HepG2 (cell line): ENCODE measurements around the gene TMEM151A. TPM values are rescaled to one million over a fixed set of nuclear protein-coding genes. Genes with fewer than 3 reads are reported as not detected.

Experiments used
- BCL6 ChIP-seq: IDR thresholded peaks from 2 replicates; pipeline ENCODE4 v1.6.1; 2016; ENCODE audit warnings: missing genetic modification reagents, missing compliant biosample characterization
- BRF2 ChIP-seq: sonication (generic); formaldehyde crosslinking; IDR thresholded peaks from 2 replicates; pipeline ENCODE4 v1.8.1; 2022; ENCODE audit warnings: mild to moderate bottlenecking, missing genetic modification reagents
- EHMT2 ChIP-seq: fragments of 200-600 bp; sonication (generic); IDR thresholded peaks from 2 replicates; pipeline ENCODE4 v1.7.0; 2017; ENCODE audit warnings: antibody characterized with exemption, low read depth, low read length, borderline replicate concordance
- ERF ChIP-seq: IDR thresholded peaks from 2 replicates; pipeline ENCODE4 v1.6.1; 2018; ENCODE audit warnings: missing biosample characterization, missing genetic modification reagents
- GPN1 ChIP-seq: sonication (generic); formaldehyde crosslinking; IDR thresholded peaks from 2 replicates; pipeline ENCODE4 v1.5.1; 2020; ENCODE audit warnings: missing genetic modification reagents, borderline replicate concordance
- HOXD1 ChIP-seq: sonication (generic); formaldehyde crosslinking; IDR thresholded peaks from 2 replicates; pipeline ENCODE4 v1.5.0; 2020; ENCODE audit warnings: missing genetic modification reagents
- IRF9 ChIP-seq: sonication (generic); formaldehyde crosslinking; IDR thresholded peaks from 2 replicates; pipeline ENCODE4 v1.8.0; 2022; ENCODE audit warnings: missing genetic modification reagents, mild to moderate bottlenecking, borderline replicate concordance
- MEIS2 ChIP-seq: sonication (generic); formaldehyde crosslinking; IDR thresholded peaks from 2 replicates; pipeline ENCODE4 v1.9.0; 2021; ENCODE audit warnings: mild to moderate bottlenecking, missing genetic modification reagents
- MZF1 ChIP-seq: sonication (generic); formaldehyde crosslinking; IDR thresholded peaks from 2 replicates; pipeline ENCODE4 v1.8.1; 2023; ENCODE audit warnings: mild to moderate bottlenecking, missing genetic modification reagents, borderline replicate concordance
- TIGD3 ChIP-seq: sonication (generic); formaldehyde crosslinking; IDR thresholded peaks from 2 replicates; pipeline ENCODE4 v1.5.1; 2020; ENCODE audit warnings: mild to moderate bottlenecking, missing genetic modification reagents, borderline replicate concordance
- WIZ ChIP-seq: sonication (generic); formaldehyde crosslinking; IDR thresholded peaks from 2 replicates; pipeline ENCODE4 v1.5.1; 2020; ENCODE audit warnings: mild to moderate bottlenecking, missing genetic modification reagents
- XBP1 ChIP-seq: sonication (generic); formaldehyde crosslinking; IDR thresholded peaks from 2 replicates; pipeline ENCODE4 v1.5.0; 2020; ENCODE audit warnings: missing genetic modification reagents
- ZBTB43 ChIP-seq: sonication (generic); formaldehyde crosslinking; conservative IDR thresholded peaks from 2 replicates; pipeline ENCODE4 v1.4.0; 2020; ENCODE audit warnings: missing genetic modification reagents
- ZNF12 ChIP-seq: sonication (generic); formaldehyde crosslinking; IDR thresholded peaks from 2 replicates; pipeline ENCODE4 v1.5.0; 2020; ENCODE audit warnings: missing genetic modification reagents
- ZNF263 ChIP-seq: sonication (generic); formaldehyde crosslinking; IDR thresholded peaks from 2 replicates; pipeline ENCODE4 v1.4.0; 2020; ENCODE audit warnings: missing genetic modification reagents
- ZNF3 ChIP-seq: IDR thresholded peaks from 2 replicates; pipeline ENCODE4 v1.7.0; 2017; ENCODE audit warnings: inconsistent platforms
- ZNF703 ChIP-seq: sonication (generic); formaldehyde crosslinking; IDR thresholded peaks from 2 replicates; pipeline ENCODE4 v1.5.1; 2020; ENCODE audit warnings: missing genetic modification reagents, mild to moderate bottlenecking, moderate library complexity, borderline replicate concordance
- ZNF792 ChIP-seq: IDR thresholded peaks from 2 replicates; pipeline ENCODE4 v1.6.1; 2016
- polyA plus RNA-seq, 8 experiments: library from polyadenylated mRNA; depleted of rRNA in 3 of 8; stranded (reverse) in 7 of 8; unstranded in 1 of 8; fragments of >200 nt; fragmentation: Illumina TruSeq in 4 of 8; extraction: Trizol in 4 of 8; gene quantifications; 2 replicates each; pipeline versions ENCODE4 v1.2.1 to v1.2.3, GENCODE V29; 2011 to 2016; ENCODE audit warnings: low read depth in 4 of 8, missing spikeins in 1 of 8, mixed read lengths in 1 of 8; ENCODE audit not compliant: insufficient read depth in 1 of 8
- total RNA-seq, 5 experiments: library from RNA; depleted of rRNA; stranded (reverse); fragments of >200 nt; fragmentation: Illumina TruSeq; extraction: Trizol; gene quantifications; 2 replicates each; pipeline ENCODE4 v1.2.3, GENCODE V29; 2016; ENCODE audit warnings: low read depth in 1 of 5
- TF ChIP-seq, protein P1 (sequence below): sonication (generic); formaldehyde crosslinking; IDR thresholded peaks from 2 replicates; pipeline ENCODE4 v1.4.0; 2020; ENCODE audit warnings: missing genetic modification reagents
- TF ChIP-seq, protein P2 (sequence below): sonication (generic); formaldehyde crosslinking; IDR thresholded peaks from 2 replicates; pipeline ENCODE4 v1.5.0; 2020; ENCODE audit warnings: missing genetic modification reagents, mild to moderate bottlenecking, borderline replicate concordance

Gene TMEM151A
- total and polyA plus RNA-seq, 2 of the 13 experiments (the other 11 are each of a cell fraction or from before 2014, with no cell fraction given), result 0.18 to 0.33 TPM

GRCh38 chr11:66289548-66290329 is 2.0 kb upstream of the TMEM151A start (continued):
- TF ChIP-seq TIGD3, result peak; percentile 82; the same call in 1 of the 2 replicates
- 0 out of 2 replicates have a peak, but pooled peaks have one; percentile 60 for TF ChIP-seq ZNF3 (CRISPR knock-in tag)
- TF ChIP-seq, protein P1, sequence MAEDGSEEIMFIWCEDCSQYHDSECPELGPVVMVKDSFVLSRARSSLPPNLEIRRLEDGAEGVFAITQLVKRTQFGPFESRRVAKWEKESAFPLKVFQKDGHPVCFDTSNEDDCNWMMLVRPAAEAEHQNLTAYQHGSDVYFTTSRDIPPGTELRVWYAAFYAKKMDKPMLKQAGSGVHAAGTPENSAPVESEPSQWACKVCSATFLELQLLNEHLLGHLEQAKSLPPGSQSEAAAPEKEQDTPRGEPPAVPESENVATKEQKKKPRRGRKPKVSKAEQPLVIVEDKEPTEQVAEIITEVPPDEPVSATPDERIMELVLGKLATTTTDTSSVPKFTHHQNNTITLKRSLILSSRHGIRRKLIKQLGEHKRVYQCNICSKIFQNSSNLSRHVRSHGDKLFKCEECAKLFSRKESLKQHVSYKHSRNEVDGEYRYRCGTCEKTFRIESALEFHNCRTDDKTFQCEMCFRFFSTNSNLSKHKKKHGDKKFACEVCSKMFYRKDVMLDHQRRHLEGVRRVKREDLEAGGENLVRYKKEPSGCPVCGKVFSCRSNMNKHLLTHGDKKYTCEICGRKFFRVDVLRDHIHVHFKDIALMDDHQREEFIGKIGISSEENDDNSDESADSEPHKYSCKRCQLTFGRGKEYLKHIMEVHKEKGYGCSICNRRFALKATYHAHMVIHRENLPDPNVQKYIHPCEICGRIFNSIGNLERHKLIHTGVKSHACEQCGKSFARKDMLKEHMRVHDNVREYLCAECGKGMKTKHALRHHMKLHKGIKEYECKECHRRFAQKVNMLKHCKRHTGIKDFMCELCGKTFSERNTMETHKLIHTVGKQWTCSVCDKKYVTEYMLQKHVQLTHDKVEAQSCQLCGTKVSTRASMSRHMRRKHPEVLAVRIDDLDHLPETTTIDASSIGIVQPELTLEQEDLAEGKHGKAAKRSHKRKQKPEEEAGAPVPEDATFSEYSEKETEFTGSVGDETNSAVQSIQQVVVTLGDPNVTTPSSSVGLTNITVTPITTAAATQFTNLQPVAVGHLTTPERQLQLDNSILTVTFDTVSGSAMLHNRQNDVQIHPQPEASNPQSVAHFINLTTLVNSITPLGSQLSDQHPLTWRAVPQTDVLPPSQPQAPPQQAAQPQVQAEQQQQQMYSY (CRISPR knock-in tag), result peak; percentile 51; the same call in 1 of the 2 replicates
- TF ChIP-seq WIZ, result peak; percentile 74
- TF ChIP-seq GPN1 (CRISPR knock-in tag), result peak; percentile 90
- TF ChIP-seq, protein P2, sequence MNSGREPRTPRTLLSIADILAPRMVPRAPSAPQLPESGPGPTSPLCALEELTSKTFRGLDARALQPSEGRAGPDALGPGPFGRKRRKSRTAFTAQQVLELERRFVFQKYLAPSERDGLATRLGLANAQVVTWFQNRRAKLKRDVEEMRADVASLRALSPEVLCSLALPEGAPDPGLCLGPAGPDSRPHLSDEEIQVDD (CRISPR knock-in tag), result peak; percentile 72; the same call in 1 of the 2 replicates
- peak; percentile 81 for TF ChIP-seq ZNF12
- TF ChIP-seq MZF1 (CRISPR knock-in tag), result 0 out of 2 replicates have a peak, but pooled peaks have one; percentile 76
- peak; percentile 63; the same call in 1 of the 2 replicates for TF ChIP-seq ZNF703 (CRISPR knock-in tag)
- TF ChIP-seq HOXD1, result no peak
- TF ChIP-seq ZNF263 (CRISPR knock-in tag), result peak; percentile 78
- peak; percentile 78 for TF ChIP-seq ZNF792 (CRISPR knock-in tag)
- TF ChIP-seq ERF (CRISPR knock-in tag), result peak; percentile 48; the same call in 1 of the 2 replicates
- no peak for TF ChIP-seq EHMT2
- TF ChIP-seq BCL6 (CRISPR knock-in tag), result peak; percentile 9; the same call in 1 of the 2 replicates
- TF ChIP-seq XBP1 (CRISPR knock-in tag), result 0 out of 2 replicates have a peak, but pooled peaks have one; percentile 27
- TF ChIP-seq BRF2 (CRISPR knock-in tag), result no peak
- peak; percentile 79; the same call in 1 of the 2 replicates for TF ChIP-seq ZBTB43
- peak; percentile 86 for TF ChIP-seq MEIS2
- TF ChIP-seq IRF9 (CRISPR knock-in tag), result 0 out of 2 replicates have a peak, but pooled peaks have one; percentile 36
